Caco-2 (cell line): ENCODE data around the gene SEMG1. TPM values are rescaled to one million over a fixed set of nuclear protein-coding genes. Genes with fewer than 3 reads are reported as not detected.

Experiments
- BruUV-seq: library from RNA; stranded (reverse); fragments of 400-500 nt; replicated peaks from 2 replicates; lab custom pipeline; 2021; lab: Mats Ljungman, UMichigan
- CTCF ChIA-PET: fragments of 300-600 bp; sonication (Branson Sonifier 250); formaldehyde crosslinking; loops from one replicate; lab custom pipeline; 2022; ENCODE audit warnings: antibody characterized with exemption; lab: Charles Lee
- POLR2A ChIA-PET: fragments of 300-600 bp; sonication (Branson Sonifier 250); formaldehyde crosslinking; loops from one replicate; lab custom pipeline; 2022; ENCODE audit warnings: antibody characterized with exemption; lab: Charles Lee
- DNase-seq, 2 experiments: peaks; one replicate each; pipeline versions ENCODE4 v3.0.0 to v3.0.0-alpha.2; 2020 to 2022
- H3K27me3 ChIP-seq: replicated peaks from 2 replicates; pipeline ENCODE4 v1.6.0; 2011; ENCODE audit warnings: low read length; ENCODE audit not compliant: control insufficient read depth, insufficient read depth
- H3K36me3 ChIP-seq: 2 replicates; pipeline ENCODE4 v1.5.1; 2011; ENCODE audit warnings: low read length; ENCODE audit not compliant: control insufficient read depth, insufficient read depth
- H3K4me1 ChIP-seq: fragments of 250-450 bp; sonication (Bioruptor Pico); 2 replicates; pipeline ENCODE4 v1.5.1; 2020; ENCODE audit warnings: mild to moderate bottlenecking
- H3K4me3 ChIP-seq: 2 replicates; pipeline ENCODE4 v1.5.1; 2011; ENCODE audit warnings: low read depth, mild to moderate bottlenecking, control low read depth, low read length
- H3K9me3 ChIP-seq: fragments of 250-450 bp; sonication (Bioruptor Pico); 2 replicates; pipeline ENCODE4 v1.5.1; 2020; ENCODE audit warnings: mild to moderate bottlenecking, moderate library complexity
- H3K27ac Mint-ChIP-seq: one replicate; pipeline ENCODE4 v1.8.0; 2022; ENCODE audit warnings: mixed read lengths; ENCODE audit not compliant: unreplicated experiment
- H3K27me3 Mint-ChIP-seq: one replicate; pipeline ENCODE4 v1.8.0; 2022; ENCODE audit warnings: mixed read lengths; ENCODE audit not compliant: insufficient read depth, unreplicated experiment
- H3K36me3 Mint-ChIP-seq: one replicate; pipeline ENCODE4 v1.8.0; 2022; ENCODE audit warnings: mild to moderate bottlenecking, mixed read lengths; ENCODE audit not compliant: insufficient read depth, unreplicated experiment
- H3K4me1 Mint-ChIP-seq: one replicate; pipeline ENCODE4 v1.8.0; 2022; ENCODE audit warnings: low read depth, mixed read lengths; ENCODE audit not compliant: unreplicated experiment
- H3K4me3 Mint-ChIP-seq: one replicate; pipeline ENCODE4 v1.8.0; 2022; ENCODE audit warnings: mild to moderate bottlenecking, moderate library complexity, mixed read lengths; ENCODE audit not compliant: unreplicated experiment
- H3K9me3 Mint-ChIP-seq: one replicate; pipeline ENCODE4 v1.8.0; 2022; ENCODE audit warnings: mixed read lengths; ENCODE audit not compliant: unreplicated experiment
- intact Hi-C: fragments of 100-400 bp; cut with micrococcal nuclease; formaldehyde crosslinking; loops from one replicate; pipeline ENCODE4 v1.10.0; 2022; ENCODE audit not compliant: unreplicated experiment
- total RNA-seq: library from RNA; stranded (reverse); gene quantifications from 2 replicates; pipeline ENCODE4 v1.2.3, GENCODE V29; 2022
- TF ChIP-seq, protein P1 (sequence below), 2 experiments: fragments of 200-600 bp in 1 of 2; IDR thresholded peaks; 1 replicate in 1 of 2; 2 replicates in 1 of 2; pipeline versions ENCODE4 v1.5.1 to v1.8.0; 2011 to 2022; ENCODE audit warnings: antibody characterized with exemption in 1 of 2, control low read depth in 1 of 2, inconsistent platforms in 1 of 2, low read depth in 1 of 2, low read length in 1 of 2, mild to moderate bottlenecking in 1 of 2, moderate library complexity in 1 of 2; ENCODE audit not compliant: insufficient read depth in 1 of 2, severe bottlenecking in 1 of 2, unreplicated experiment in 1 of 2

The SEMG1 gene
- total RNA-seq, 1 experiment from 2014 or later = not detected

DNA sequence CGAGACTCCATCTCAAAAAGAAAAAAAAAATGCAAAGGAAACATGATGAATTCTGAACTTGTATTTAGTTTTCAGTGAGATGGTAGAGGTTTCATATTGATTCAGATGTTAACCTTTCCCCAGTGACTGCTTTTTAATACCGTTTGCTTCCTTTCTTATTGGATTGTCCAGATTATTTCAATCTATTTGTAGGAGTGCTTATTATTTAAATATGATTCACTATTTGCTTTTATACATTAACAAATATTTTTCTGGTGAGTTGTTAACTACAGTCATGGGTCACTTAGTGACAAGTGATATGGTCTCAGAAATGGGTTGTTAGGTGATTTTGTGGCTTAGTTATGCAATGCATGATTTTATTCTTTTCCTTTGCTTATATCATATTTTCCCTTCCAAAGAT lies 23.7 kb upstream of the SEMG1 start:
- intact Hi-C loops = loop anchor here (5.0 kb wide), 1 partner anchor 1086 kb away; no protein-coding TSS in a partner anchor
- no peaks in the 10 kb centered on the region for H3K9me3 ChIP-seq
- H3K4me1 ChIP-seq = no peaks in the 10 kb centered on the region
- Mint-ChIP-seq H3K27ac (no peak overlapping the region), H3K36me3 (no peaks in the 10 kb centered on the region), H3K4me3 (no peak overlapping the region), H3K9me3 (no peaks in the 10 kb centered on the region), H3K4me1 (no peaks in the 10 kb centered on the region), H3K27me3 (peaks cover 6% of the 10 kb centered on the region)
- ChIA-PET POLR2A (no interaction called here), CTCF (no interaction called here)
- H3K36me3 ChIP-seq = no peaks in the 10 kb centered on the region
- DNase-seq = no peak
- no TSS peak for BruUV-seq
- H3K4me3 ChIP-seq = no peak overlapping the region
- TF ChIP-seq, protein P1, sequence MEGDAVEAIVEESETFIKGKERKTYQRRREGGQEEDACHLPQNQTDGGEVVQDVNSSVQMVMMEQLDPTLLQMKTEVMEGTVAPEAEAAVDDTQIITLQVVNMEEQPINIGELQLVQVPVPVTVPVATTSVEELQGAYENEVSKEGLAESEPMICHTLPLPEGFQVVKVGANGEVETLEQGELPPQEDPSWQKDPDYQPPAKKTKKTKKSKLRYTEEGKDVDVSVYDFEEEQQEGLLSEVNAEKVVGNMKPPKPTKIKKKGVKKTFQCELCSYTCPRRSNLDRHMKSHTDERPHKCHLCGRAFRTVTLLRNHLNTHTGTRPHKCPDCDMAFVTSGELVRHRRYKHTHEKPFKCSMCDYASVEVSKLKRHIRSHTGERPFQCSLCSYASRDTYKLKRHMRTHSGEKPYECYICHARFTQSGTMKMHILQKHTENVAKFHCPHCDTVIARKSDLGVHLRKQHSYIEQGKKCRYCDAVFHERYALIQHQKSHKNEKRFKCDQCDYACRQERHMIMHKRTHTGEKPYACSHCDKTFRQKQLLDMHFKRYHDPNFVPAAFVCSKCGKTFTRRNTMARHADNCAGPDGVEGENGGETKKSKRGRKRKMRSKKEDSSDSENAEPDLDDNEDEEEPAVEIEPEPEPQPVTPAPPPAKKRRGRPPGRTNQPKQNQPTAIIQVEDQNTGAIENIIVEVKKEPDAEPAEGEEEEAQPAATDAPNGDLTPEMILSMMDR (IDR thresholded peaks at IDR 0.05; ENCODE audit: insufficient read depth in 1 of 2, low read depth in 1 of 2, low read length in 1 of 2, severe bottlenecking in 1 of 2, unreplicated experiment in 1 of 2) = no peak
- no peaks in the 10 kb centered on the region; the same call in 1 of the 2 replicates for H3K27me3 ChIP-seq

- Mint-ChIP-seq H3K9me3 (no peaks in the 10 kb centered on the region), H3K27me3 (peaks cover 6% of the 10 kb centered on the region), H3K36me3 (no peaks in the 10 kb centered on the region), H3K27ac (no peak overlapping the region), H3K4me3 (no peak overlapping the region), H3K4me1 (no peaks in the 10 kb centered on the region)
- CTCF ChIA-PET = interaction anchor here (0.5 to 1.0 kb wide), 2 partner anchors 103 to 206 kb away, joined by 3 to 4 read pairs; no protein-coding TSS in a partner anchor
- intact Hi-C loops = loop anchor here (2.0 kb wide), 1 partner anchor 103 kb away; no protein-coding TSS in a partner anchor
- DNase-seq = no peak
- H3K4me1 ChIP-seq = no peaks in the 10 kb centered on the region
- no peak overlapping the region for H3K4me3 ChIP-seq
- no peaks in the 10 kb centered on the region for H3K36me3 ChIP-seq
- TF ChIP-seq, protein P1 (IDR thresholded peaks at IDR 0.05; ENCODE audit: insufficient read depth in 1 of 2, low read depth in 1 of 2, low read length in 1 of 2, severe bottlenecking in 1 of 2, unreplicated experiment in 1 of 2) = no peak
- H3K9me3 ChIP-seq = no peaks in the 10 kb centered on the region
- POLR2A ChIA-PET = no interaction called here
- BruUV-seq = no TSS peak
- H3K27me3 ChIP-seq = peaks cover 2% of the 10 kb centered on the region
Measured at GRCh38 chr20:45187693-45188092, 19.1 kb upstream of the SEMG1 start.

DNA sequence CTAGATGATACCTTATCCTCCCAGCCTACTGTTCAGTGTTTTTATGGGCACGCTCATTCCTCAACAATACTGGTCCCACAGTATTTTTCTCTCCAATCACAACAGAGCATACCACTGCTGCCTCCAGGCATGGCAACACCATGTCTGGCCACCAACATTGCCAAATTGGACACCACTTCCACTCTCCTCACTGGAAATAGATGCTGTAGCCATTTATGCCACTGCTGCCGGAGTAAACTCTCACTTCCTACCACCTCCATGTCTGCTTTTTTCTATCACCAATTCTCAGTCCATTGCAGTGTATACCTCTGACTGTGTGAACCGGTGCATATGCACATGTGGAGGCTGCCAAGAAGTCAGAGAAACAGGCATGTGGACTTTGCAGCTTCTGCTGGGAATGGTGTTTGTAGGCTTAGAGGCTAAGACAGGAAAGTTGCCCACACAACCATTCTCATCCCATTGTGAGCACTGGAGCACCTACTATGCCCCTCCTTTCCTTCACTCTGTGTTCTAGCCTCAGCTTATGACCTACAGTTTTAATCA lies 17.7 kb upstream of the SEMG1 start:
- CTCF ChIA-PET = no interaction called here
- POLR2A ChIA-PET = no interaction called here

More for the DNA sequence above, 17.7 kb upstream of the SEMG1 start:
- no TSS peak for BruUV-seq
- Histone ChIP-seq H3K36me3 (no peaks in the 10 kb centered on the region), H3K4me3 (no peak overlapping the region), H3K27me3 (peaks cover 2% of the 10 kb centered on the region), H3K4me1 (no peaks in the 10 kb centered on the region), H3K9me3 (no peaks in the 10 kb centered on the region)
- Mint-ChIP-seq H3K4me3 (no peak overlapping the region), H3K27ac (no peak overlapping the region), H3K4me1 (no peaks in the 10 kb centered on the region), H3K36me3 (no peaks in the 10 kb centered on the region), H3K9me3 (no peaks in the 10 kb centered on the region), H3K27me3 (peaks cover 9% of the 10 kb centered on the region)
- intact Hi-C loops = no loop called here
- no peak for DNase-seq
- TF ChIP-seq, protein P1 (IDR thresholded peaks at IDR 0.05; ENCODE audit: insufficient read depth in 1 of 2, low read depth in 1 of 2, low read length in 1 of 2, severe bottlenecking in 1 of 2, unreplicated experiment in 1 of 2) = no peak
